Ureter (tissue), 1 donor: ENCODE measurements around the gene CDX2. TPM values are rescaled to one million over a fixed set of nuclear protein-coding genes. Genes with fewer than 3 reads are reported as not detected.
"Not testable (repeated sequence)": the region's sequence is repeated elsewhere in the genome, so short reads cannot be mapped to it uniquely, and the experiment has no call there.

Experiments used
- DNase-seq: peaks from one replicate; pipeline ENCODE4 v3.0.0-alpha.2; 2020; ENCODE audit warnings: low spot score
- total RNA-seq: library from RNA; stranded (reverse); gene quantifications from one replicate; pipeline ENCODE4 v1.2.4, GENCODE V29; 2023
- donor health status: DM: yes; HTN: yes; CAD: no.

Gene CDX2
- total RNA-seq, 1 donor from 2014 or later = not detected

DNA sequence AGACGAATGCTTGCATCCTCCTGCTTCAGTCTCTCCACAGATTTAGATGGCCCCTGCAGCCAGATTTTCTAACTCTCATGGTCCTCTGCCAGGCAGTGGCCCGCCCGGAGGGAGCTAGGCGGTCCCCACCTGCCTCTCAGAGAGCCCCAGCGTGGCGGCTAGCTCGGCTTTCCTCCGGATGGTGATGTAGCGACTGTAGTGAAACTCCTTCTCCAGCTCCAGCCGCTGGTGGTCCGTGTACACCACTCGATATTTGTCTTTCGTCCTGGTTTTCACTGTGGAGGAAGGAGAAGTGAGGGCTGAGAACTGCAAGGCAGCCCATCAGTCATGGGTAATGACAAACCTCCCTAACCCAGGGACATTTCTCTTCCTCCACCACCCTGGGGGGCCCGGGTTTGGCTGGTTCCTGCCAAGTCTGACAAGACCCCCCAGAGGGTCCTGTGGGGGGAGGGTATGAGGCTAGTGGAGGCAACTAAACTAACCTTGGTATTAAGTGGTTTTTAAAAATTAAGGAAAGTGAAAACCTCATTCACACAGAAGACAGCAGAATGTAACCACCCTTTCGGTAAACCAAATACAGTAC, 4.3 kb downstream of the CDX2 start:
- no peak for DNase-seq

DNA sequence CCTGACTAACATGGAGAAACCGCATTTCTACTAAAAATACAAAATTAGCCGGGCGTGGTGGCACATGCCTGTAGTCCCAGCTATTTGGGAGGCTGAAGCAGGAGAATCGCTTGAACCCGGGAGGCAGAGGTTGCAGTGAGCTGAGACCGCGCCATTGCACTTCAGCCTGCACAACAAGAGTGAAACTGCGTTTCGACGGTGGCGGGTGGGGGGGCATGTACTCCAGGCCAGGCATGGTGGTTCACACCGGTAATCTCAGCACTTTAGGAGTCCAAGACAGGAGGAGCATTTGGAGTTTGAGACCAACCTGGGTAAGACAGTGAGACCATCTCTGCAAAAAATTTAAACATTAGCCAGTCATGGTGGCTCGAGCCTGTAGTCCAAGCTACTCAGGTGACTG, 4.9 kb downstream of the CDX2 start:
- DNase-seq = not testable (repeated sequence)

- no peak for DNase-seq
These were observed 5.6 kb downstream of the CDX2 start for GRCh38 chr13:27963491-27963890.

DNA sequence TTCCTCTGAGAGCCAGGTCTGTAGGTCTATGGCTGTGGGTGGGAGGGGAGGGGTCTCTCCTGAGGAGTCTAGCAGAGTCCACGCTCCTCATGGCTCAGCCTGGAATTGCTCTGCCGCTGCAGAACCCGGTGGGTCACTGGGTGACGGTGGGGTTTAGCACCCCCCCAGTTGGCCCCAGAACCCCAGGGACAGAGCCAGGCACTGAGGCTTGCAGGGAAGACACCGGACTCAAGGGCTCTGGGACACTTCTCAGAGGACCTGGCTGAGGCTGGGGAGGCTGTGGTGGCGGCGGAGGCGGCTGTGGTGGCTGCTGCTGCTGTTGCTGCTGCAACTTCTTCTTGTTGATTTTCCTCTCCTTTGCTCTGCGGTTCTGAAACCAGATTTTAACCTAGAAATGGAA, 6.1 kb downstream of the CDX2 start:
- DNase-seq = no peak

- DNase-seq = no peak
These were observed 6.8 kb downstream of the CDX2 start for GRCh38 chr13:27962128-27962841.

DNA sequence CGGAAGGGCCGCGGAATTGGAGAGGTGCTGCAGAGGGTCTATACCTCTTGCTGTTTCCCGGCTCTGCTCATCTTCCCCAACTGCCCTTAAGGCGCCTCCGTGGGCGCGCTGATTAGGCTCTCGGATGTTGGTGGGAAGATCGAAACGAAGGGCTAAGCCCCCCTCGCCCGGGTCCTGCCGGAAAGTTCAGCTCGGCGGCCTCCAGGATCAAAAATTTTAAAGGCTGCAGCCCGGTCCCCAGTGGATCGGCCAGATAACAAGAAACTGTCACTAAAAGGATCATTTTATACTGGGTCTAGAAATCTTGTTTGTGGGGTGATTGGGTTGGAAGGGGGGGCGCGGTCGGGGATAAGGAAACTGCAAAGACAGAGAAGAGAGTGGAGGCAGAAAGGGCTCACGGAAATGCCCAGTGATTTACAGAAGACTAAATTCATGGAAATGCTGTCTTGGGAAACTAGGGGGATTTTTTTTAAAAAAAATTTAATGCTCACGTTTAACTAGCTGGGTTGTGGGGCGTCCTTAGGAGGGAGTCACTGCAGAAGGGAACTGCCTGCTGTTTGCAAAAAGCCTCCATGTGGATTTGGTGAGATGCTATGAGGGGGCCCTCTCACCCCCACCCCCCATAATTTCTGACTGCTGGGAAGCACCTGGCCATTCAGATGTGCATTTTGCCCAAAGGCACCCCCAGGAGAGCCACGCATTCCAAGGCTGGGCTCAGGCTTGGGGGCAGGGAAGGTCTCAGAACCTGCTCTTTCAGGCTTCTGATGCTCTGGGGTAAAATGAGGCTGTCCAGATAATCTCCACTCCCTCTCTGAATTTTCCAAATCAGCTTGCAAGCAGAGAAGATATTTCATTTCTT, 7.7 kb downstream of the CDX2 start:
- no peak for DNase-seq

- no peak for DNase-seq
These were observed 8.5 kb downstream of the CDX2 start for GRCh38 chr13:27960362-27961226.

DNA sequence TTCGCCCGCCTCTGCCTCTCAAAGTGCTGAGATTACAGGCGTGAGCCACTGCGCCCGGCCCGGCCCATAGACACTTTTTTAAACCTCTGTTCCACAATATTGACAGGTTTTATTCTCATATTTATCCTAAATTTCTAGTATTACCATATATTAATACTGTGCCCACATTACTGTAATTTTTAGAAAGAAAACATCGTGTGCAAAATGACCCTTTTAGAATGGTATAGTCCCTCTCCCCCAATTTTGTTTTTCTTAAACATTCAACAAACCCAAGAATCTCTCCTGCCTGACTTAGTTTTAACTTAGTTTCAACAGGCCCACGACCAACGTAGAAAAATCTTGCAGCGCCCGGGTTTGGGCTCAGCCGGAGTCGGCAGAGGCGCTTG, 9.1 kb downstream of the CDX2 start:
- DNase-seq = no peak

DNA sequence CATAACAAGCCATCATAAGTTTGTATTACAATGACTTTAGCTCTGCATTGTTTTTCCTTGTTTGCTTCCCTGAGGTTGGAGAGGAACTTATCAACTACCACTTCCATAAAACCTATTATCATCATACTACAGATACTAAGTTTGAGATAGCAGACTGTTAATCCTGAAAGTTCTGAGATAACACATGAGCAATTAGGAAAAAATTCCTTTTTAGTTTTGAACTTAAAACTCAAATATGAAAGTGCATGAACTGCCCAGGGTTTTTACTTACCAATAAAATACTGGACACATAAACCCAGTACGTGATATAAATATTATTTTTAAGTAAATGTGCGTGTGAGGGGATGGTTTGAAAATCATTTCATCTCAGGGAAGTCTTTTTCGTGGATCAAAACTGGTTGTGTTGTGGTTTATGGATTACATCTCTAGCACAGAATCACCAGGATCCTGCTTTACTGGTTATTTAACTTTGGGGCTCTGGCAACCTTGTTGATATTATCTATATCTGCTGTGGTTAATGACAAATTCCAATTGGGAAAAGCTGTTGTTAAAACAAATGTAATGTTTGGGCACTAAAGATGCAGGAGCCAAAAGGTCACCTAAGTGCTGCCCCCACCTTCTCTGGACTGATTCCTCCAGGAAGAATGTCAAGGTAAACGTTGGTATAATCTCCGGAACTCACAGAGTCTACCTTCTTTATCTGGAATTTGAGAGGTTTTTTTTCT, 12.4 kb downstream of the CDX2 start:
- DNase-seq = no peak

DNA sequence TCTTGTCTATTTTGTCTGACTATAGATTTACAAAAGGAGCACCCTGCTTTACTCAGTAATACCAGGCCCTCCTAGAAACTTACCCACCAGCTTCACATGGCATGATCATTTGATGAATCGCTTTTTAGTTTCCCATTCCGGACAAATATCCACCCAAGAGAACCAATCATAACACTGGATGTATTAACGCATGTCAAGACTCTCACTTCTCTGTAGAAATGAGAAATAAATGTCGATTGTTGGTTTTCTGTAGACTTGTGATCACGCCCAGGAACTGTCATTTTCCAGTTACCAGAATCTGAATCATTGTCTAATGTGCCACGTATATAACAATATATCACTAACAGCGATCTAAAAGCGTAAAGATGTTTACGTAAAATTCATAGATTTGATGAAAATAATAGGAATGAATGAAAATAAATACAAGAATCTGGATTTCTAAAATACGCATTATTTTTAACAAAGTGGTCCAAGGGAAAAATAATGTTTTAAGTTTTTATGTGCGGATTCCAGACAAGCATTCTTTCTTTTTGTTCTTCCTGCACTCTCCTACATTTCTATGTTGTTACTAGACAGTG, 14.0 kb downstream of the CDX2 start:
- DNase-seq = no peak

DNA sequence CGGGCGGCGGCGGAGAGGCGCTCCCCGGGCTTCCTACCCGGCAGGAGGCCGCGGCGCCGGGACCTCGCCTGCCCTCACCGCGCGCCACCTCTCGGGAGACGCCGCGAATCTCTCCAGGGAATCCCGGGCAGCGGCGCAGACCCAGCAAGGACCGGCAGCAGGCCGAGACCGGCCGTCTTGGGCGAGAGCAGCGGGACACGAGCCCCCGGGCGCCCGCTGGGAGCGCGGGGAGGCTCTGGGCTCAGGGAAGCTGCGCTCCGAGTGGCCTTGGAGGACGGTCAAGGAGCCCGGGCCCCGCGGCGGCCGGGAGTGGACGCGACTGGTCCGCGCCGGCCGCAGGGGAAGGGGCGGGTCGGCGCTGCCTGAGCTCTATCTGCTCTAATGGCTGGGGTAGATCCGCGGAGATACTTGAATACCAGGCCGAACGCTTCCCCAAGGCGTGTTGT, 14.7 kb downstream of the CDX2 start:
- DNase-seq = no peak

- peak; percentile 70 for DNase-seq
These were observed 15.3 kb downstream of the CDX2 start for GRCh38 chr13:27953676-27954405.

DNA sequence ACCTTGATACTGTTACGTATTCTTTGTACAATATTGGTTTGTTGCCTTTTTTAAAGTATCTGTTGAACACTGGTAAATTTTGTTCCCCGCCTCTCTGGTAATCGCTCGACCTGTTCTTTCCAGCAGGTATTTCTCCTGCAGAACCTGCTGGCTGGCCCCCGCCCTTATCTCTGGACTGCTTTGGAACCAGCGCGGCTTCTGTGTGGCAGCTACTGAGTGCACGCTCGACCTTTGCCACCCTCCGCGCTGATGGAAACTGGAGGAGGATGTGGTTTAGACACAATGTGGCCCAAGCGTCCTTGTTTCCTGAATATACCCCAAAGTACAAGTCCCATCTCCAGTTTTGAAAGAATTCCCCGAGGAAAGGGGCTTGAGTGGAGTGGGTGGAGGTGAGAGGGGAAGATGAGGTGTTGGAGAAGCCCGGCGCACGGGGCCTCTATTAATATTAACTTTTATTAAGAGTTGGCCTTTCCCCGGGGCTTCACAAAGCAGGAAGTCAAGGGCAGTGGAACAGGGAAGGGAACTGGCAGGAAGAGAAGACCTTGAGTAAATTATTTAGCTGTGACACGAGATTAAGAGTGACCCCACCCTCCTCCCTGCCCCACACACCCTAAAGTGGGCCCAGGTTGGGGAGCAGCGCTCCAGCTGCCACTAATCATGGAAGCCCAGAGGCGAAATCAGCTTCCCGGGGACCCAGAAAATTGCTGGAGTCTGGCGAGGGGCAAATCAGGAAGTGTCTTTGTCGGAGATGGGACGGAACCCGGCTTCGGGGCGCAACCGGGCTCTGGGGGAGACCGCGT, 16.0 kb downstream of the CDX2 start:
- peak; percentile 52 for DNase-seq

DNA sequence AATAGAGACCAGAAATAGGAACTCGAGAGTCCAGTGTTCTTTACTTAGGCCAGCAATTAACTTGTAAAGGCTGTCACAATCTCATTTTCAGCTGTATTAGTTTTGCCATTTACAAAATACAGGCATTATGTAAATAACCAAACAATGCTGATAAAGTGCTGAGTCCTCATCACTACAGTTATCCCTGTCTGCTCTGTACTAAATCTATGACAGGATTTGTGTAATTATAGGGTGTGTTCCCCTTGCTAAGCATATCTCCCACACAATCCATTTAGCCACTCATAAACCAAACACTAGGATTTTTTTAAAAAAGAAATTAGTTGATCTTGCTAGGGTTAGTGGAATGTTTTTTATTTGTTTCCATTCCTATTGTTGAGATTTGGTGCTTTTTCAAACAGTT, 26.1 kb downstream of the CDX2 start:
- no peak for DNase-seq

- DNase-seq = no peak
These were observed 35.4 kb downstream of the CDX2 start for GRCh38 chr13:27933580-27934328.

- DNase-seq = no peak
These were observed 36.0 kb downstream of the CDX2 start for GRCh38 chr13:27933118-27933517.

DNA sequence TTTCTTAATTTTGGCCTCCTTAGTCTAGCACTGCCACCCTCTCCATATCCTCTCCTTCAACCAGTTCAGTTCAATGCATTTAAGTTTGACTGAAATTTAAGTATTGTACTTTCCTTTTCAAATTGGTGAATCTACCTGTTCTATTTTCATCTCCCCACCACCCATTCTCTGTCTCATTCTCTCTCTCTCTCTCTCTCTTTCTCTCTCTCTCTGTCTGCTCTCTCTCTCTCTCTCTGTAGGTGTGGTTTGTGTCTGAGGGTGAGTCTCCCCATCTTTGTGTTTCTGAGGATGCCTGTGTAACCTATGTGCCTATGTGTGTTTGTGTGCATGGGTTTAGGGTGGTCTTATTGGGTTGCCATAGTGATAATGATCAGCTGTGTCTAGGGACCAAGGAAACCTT, 39.2 kb downstream of the CDX2 start:
- DNase-seq = no peak
